GM19467 (cell line): ENCODE data around the gene ARID2.

Experiments
- ATAC-seq: cut with Tn5 transposase; IDR thresholded peaks from one replicate; pipeline ENCODE4 v1.9.1; 2021; ENCODE audit warnings: mild to moderate bottlenecking, moderate library complexity; ENCODE audit not compliant: unreplicated experiment

ARID2 gene

DNA sequence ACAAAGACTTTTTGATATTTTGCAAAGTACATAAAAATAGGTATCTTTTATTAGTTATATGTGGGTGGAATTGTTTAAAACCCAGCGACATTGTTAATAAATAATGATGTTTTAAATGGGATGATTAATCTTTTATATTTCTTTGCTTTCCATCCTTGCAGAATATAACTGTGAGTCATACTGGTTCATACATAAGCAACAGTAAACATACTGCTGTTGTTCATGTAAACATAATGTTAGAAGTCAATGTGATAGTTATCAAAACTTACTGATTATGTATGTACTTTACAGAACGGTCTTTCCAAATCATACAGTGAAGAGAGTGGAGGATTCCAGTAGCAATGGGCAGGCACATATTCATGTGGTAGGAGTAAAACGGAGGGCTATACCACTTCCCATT lies 119.8 kb downstream of the ARID2 start:
- no peak for ATAC-seq

- ATAC-seq = no peak
These were observed 120.8 kb downstream of the ARID2 start for GRCh38 chr12:45850302-45850701.

GRCh38 chr12:45852508-45852907 lies 123.0 kb downstream of the ARID2 start:
- no peak for ATAC-seq

DNA sequence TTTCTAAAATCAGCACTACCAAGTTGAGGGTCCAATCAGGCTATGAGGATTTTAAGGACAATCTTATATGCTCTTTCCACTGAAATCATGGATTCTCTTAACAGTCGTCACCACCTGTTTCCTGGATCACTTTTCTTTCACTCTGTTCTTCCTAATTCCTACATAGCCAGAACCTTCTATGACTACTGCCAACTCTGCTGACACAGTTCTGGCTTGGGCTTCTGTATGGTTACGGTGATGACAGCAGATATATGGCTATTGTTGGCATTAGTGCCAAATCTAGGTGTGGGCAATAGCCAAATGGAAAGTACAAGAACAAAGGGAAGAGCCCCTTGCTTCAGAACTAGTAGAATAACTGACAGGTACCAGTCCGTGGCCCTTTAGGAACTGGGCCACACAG lies 124.0 kb downstream of the ARID2 start:
- ATAC-seq = no peak

DNA sequence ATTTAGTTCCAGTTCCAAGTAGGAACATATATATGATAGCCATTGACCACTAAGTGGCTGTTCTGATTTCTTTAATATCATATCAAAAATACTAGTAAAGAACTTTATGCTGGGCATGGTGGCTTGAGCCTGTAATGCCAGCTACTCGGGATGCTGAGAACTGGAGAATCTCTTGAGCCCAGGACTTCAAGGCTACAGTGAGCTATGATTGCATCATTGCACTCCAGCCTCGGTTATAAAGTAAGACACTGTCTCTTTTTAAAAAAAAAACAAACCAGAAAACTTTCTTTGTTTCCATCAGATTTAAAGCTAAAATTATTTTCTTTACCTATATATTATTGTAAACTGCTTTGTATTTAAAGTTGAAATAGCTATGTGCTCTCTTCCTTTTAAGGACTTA lies 133.8 kb downstream of the ARID2 start:
- ATAC-seq = no peak

- no peak for ATAC-seq
These were observed 136.8 kb downstream of the ARID2 start for GRCh38 chr12:45866299-45866698.

DNA sequence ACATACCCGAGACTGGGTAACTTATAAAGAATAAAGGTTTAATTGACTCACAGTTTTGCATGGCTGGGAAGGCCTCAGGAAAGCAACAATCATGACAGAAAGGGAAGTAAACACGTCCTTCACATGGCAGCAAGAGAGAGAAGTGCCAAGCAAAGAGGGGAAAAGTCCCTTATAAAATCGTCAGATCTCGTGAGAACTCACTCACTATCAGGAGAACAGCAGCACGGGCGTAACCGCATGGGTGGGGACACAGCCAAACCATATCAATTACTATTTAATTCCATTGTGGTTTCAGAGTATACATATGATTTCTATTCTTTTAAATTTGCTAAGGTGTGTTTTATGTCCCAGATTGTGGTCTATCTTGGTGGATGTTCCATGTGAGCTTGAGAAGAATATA lies 142.9 kb downstream of the ARID2 start:
- no peak for ATAC-seq

- no peak for ATAC-seq
These were observed 147.6 kb downstream of the ARID2 start for GRCh38 chr12:45877069-45877468.

GRCh38 chr12:45878630-45879255 lies 149.2 kb downstream of the ARID2 start:
- no peak for ATAC-seq

DNA sequence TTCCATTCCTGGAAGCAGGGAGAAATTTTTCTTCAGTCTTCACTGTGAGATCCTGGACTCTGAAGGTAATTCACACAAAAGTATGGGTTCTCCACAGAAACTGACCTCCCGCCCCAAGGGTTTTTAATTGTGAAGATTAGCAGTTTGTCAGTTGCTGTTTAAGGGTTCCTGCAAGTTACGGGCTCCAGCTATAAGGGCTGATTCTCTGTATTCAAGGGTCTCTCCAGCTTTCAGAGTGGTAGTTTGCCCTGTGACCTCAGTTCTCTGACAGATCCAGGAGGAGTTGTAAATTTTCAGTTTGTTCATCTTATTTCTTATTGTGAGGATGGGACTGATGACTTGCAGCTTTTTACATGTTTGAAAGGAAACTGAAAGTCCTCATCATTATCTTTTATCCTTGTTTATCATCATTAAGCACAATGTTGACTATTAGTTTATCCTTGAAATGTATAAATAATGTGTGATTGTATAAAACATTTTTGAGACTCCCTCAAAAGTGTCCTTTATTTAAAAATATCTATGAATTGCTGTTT lies 149.9 kb downstream of the ARID2 start:
- no peak for ATAC-seq

GRCh38 chr12:45880533-45880932 lies 151.0 kb downstream of the ARID2 start:
- no peak for ATAC-seq

- no peak for ATAC-seq
These were observed 153.7 kb downstream of the ARID2 start for GRCh38 chr12:45883187-45883586.

DNA sequence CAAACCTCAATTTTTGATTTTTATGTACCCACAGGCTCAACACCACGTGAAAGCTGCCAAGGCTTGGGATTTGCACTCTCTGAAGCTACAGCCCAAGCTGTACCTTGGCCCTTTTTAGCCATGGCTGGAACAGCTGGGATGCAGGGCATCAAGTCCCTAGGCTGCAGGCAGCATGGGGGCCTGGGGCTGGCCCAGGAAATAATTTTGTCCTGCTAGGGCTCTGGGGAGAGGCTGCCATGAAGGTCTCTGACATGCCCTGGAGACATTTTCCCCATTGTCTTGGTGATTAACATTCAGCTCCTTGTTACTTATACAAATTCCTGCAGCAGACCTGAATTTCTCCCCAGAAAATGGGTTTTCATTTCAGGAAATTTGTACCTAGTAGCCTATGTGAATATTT lies 157.2 kb downstream of the ARID2 start:
- no peak for ATAC-seq

- ATAC-seq = no peak
These were observed 158.0 kb downstream of the ARID2 start for GRCh38 chr12:45887544-45887943.

DNA sequence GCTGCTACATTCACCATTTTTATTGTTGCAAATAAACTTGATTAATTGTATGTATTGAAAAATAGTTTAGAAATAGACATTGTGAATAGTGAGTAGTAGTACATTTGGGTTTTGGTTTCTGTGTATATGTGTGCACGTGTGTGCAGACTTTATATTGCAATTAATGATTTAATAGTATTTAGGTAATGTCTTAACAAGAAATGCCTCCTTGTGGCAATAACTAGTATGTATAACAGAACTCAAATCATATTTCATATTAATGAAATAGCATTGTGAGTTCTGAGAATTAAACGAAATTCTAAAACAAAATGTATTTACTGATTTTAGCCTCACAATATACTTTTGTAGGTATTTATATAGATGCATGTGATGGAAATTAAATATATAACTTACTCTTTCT lies 160.8 kb downstream of the ARID2 start:
- ATAC-seq = no peak

- no peak for ATAC-seq
These were observed 163.7 kb downstream of the ARID2 start for GRCh38 chr12:45893240-45893639.

- no peak for ATAC-seq
These were observed 166.5 kb downstream of the ARID2 start for GRCh38 chr12:45895961-45896360.

DNA sequence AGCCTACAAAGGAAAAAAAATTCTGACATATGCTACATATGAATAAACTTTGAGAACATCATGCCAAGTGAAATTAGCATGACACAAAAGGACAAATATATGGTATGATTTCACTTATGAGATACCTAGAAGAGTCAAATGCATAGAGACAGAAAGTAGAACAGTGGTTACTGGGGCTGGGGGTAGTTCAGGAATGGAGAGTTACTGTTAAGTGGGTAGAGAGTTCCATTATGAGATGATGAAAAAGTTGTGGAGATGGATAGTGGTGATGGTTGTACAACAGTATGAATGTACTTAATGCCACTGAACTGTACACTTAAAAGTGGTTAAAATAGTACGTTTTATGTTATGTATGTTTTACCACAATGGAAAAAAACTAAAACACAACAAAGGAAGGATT lies 168.6 kb downstream of the ARID2 start:
- no peak for ATAC-seq

- peak; percentile 72 for ATAC-seq
These were observed 178.4 kb downstream of the ARID2 start for GRCh38 chr12:45907955-45908354.

GRCh38 chr12:45909041-45909713 lies 179.7 kb downstream of the ARID2 start:
- no peak for ATAC-seq

- ATAC-seq = no peak
These were observed 183.3 kb downstream of the ARID2 start for GRCh38 chr12:45912774-45913173.

DNA sequence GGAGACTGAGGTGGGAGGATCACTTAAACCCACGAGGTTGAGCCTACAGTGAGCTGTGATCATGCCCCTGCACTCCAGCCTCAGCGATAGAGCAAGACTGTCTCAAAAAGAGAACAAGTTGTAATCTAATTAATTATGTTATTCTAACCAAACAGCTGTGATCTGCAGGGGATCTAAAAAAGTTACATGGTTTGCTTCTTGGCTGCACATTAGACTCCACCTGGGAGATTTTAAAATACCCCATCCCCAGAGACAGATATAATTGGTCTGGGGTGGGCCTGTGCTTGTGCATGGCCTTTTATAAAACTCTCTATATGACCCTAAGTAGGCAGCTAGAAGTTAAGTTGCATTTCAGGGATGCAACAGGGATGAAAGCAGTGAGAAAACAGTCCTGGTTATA lies 184.1 kb downstream of the ARID2 start:
- no peak for ATAC-seq

GRCh38 chr12:45914090-45914489 lies 184.6 kb downstream of the ARID2 start:
- no peak for ATAC-seq
